Tibial nerve (tissue), 4 donors: Measurements from ENCODE around the gene ZNF138. TPM values are rescaled to one million over a fixed set of nuclear protein-coding genes. Genes with fewer than 3 reads are reported as not detected.

Source experiments
- DNase-seq, 2 donors: peaks; one replicate each; pipeline ENCODE4 v3.0.0-alpha.2; 2019; ENCODE audit warnings: low spot score in 2 of 2
- H3K27ac ChIP-seq, 4 donors: fragments of 200-600 bp; sonication (generic) in 3 of 4; one replicate each; pipeline ENCODE4 v1.5.1; 2017 to 2019; ENCODE audit warnings: mild to moderate bottlenecking in 1 of 4
- H3K27me3 ChIP-seq, 2 donors: fragments of 200-600 bp; sonication (generic) in 1 of 2; one replicate each; pipeline versions ENCODE4 v1.5.1 to v1.6.0; 2017 to 2019
- H3K36me3 ChIP-seq, 3 donors: fragments of 200-600 bp; sonication (generic); one replicate each; pipeline ENCODE4 v1.5.1; 2018 to 2019
- H3K4me1 ChIP-seq, 4 donors: fragments of 200-600 bp; sonication (generic) in 3 of 4; one replicate each; pipeline ENCODE4 v1.5.1; 2017 to 2019
- H3K4me3 ChIP-seq, 4 donors: fragments of 200-600 bp; sonication (generic) in 3 of 4; one replicate each; pipeline ENCODE4 v1.5.1; 2017 to 2019; ENCODE audit warnings: mild to moderate bottlenecking in 1 of 4, moderate library complexity in 1 of 4
- H3K9me3 ChIP-seq, 4 donors: fragments of 200-600 bp; sonication (generic) in 3 of 4; one replicate each; pipeline ENCODE4 v1.5.1; 2017 to 2019
- CTCF ChIP-seq, 5 experiments: fragments of 200-600 bp in 3 of 5; fragments of 450-650 bp in 2 of 5; sonication (generic) in 3 of 5; IDR thresholded peaks; one replicate each; pipeline ENCODE4 v1.5.1; 2016 to 2019; ENCODE audit warnings: antibody characterized with exemption in 5 of 5, mild to moderate bottlenecking in 3 of 5, moderate library complexity in 2 of 5
- EP300 ChIP-seq, 2 donors: sonication (generic); formaldehyde crosslinking; IDR thresholded peaks; one replicate each; pipeline ENCODE4 v1.6.1; 2017; ENCODE audit warnings: antibody characterized with exemption in 2 of 2, mild to moderate bottlenecking in 1 of 2
- POLR2A ChIP-seq, 2 donors: fragments of 450-650 bp; IDR thresholded peaks; one replicate each; pipeline ENCODE4 v1.6.1; 2017; ENCODE audit warnings: antibody characterized with exemption in 2 of 2, mild to moderate bottlenecking in 2 of 2, moderate library complexity in 2 of 2
- WGBS, 2 donors: methylation state at CpG; one replicate each; pipeline ENCODE4 v1.1.5; 2018; 5-methylcytosine and 5-hydroxymethylcytosine counted together
- total RNA-seq, 4 donors: library from RNA; depleted of rRNA; stranded (reverse); fragments of >200 nt; gene quantifications; one replicate each; pipeline ENCODE4 v1.1.0, GENCODE V29; 2016

The ZNF138 gene
- total RNA-seq, 4 donors from 2014 or later = 9.9 to 14.7 (median 13.3) TPM

- Histone ChIP-seq H3K27me3 (no peaks in the 10 kb centered on the region), H3K4me1 (peaks cover 0 to 7% (median 0%) of the 10 kb centered on the region in 4 donors), H3K9me3 (peaks cover 0 to 11% (median 0%) of the 10 kb centered on the region in 4 donors), H3K4me3 (no peak overlapping the region), H3K36me3 (no peaks in the 10 kb centered on the region), H3K27ac (no peak overlapping the region)
- peak in 1 of 2 donors; percentile 2 for DNase-seq
- TF ChIP-seq EP300 (IDR thresholded peaks at IDR 0.05) (no peak), POLR2A (IDR thresholded peaks at IDR 0.05) (no peak), CTCF (IDR thresholded peaks at IDR 0.05) (no peak)
- 90 to 95% methylated on average over 32 of the region's 36 CpGs for WGBS, 2 donors
Observed at GRCh38 chr7:64872351-64873154, 78.3 kb downstream of the ZNF138 start.

GRCh38 chr7:64873155-64873500 lies 78.9 kb downstream of the ZNF138 start:
- Histone ChIP-seq H3K36me3 (no peaks in the 10 kb centered on the region), H3K4me3 (no peak overlapping the region), H3K27ac (no peak overlapping the region), H3K4me1 (peaks cover 0 to 7% (median 0%) of the 10 kb centered on the region in 4 donors), H3K9me3 (peaks cover 0 to 11% (median 0%) of the 10 kb centered on the region in 4 donors), H3K27me3 (no peaks in the 10 kb centered on the region)
- TF ChIP-seq POLR2A (IDR thresholded peaks at IDR 0.05) (no peak), CTCF (IDR thresholded peaks at IDR 0.05) (no peak)
- 94% methylated on average over 10 of the region's 10 CpGs for WGBS, 2 donors
- peak in 1 of 2 donors; percentile 2 for DNase-seq

- WGBS, 2 donors = 68% methylated on average over 5 of the region's 5 CpGs
- H3K4me1 ChIP-seq = peaks cover 0 to 7% (median 0%) of the 10 kb centered on the region in 4 donors
- DNase-seq = no peak
- no peaks in the 10 kb centered on the region for H3K36me3 ChIP-seq
- no peak overlapping the region for H3K4me3 ChIP-seq
- H3K27ac ChIP-seq = no peak overlapping the region
- TF ChIP-seq EP300 (IDR thresholded peaks at IDR 0.05) (no peak), CTCF (IDR thresholded peaks at IDR 0.05) (no peak), POLR2A (IDR thresholded peaks at IDR 0.05) (no peak)
- peaks cover 0 to 11% (median 0%) of the 10 kb centered on the region in 4 donors for H3K9me3 ChIP-seq
- no peaks in the 10 kb centered on the region for H3K27me3 ChIP-seq
Observed at GRCh38 chr7:64873517-64873916, 79.3 kb downstream of the ZNF138 start.

- Histone ChIP-seq H3K36me3 (no peaks in the 10 kb centered on the region), H3K4me3 (no peak overlapping the region), H3K9me3 (peaks cover 0 to 11% (median 0%) of the 10 kb centered on the region in 4 donors), H3K4me1 (peaks cover 0 to 7% (median 0%) of the 10 kb centered on the region in 4 donors), H3K27me3 (no peaks in the 10 kb centered on the region), H3K27ac (no peak overlapping the region)
- peak in 1 of 2 donors; percentile 2 for DNase-seq
- 72 to 81% methylated on average over 10 of the region's 10 CpGs for WGBS, 2 donors
- no peak for TF ChIP-seq EP300 (IDR thresholded peaks at IDR 0.05)
- TF ChIP-seq POLR2A (IDR thresholded peaks at IDR 0.05) = no peak
- no peak for TF ChIP-seq CTCF (IDR thresholded peaks at IDR 0.05)
Observed at GRCh38 chr7:64874114-64874513, 79.9 kb downstream of the ZNF138 start.

GRCh38 chr7:64874562-64875250 lies 80.5 kb downstream of the ZNF138 start:
- Histone ChIP-seq H3K4me3 (no peak overlapping the region), H3K27ac (no peak overlapping the region), H3K9me3 (peaks cover 0 to 12% (median 0%) of the 10 kb centered on the region in 4 donors), H3K4me1 (peaks cover 0 to 7% (median 0%) of the 10 kb centered on the region in 4 donors), H3K36me3 (no peaks in the 10 kb centered on the region), H3K27me3 (no peaks in the 10 kb centered on the region)
- DNase-seq = peak in 1 of 2 donors; percentile 2
- TF ChIP-seq CTCF (IDR thresholded peaks at IDR 0.05) (no peak), POLR2A (IDR thresholded peaks at IDR 0.05) (no peak), EP300 (IDR thresholded peaks at IDR 0.05) (no peak)
- 81 to 85% methylated on average over 23 of the region's 23 CpGs for WGBS, 2 donors
